Panc1 (cell line): ENCODE measurements around the gene FAM120B. TPM values are rescaled to one million over a fixed set of nuclear protein-coding genes. Genes with fewer than 3 reads are reported as not detected.

Experiments
- ATAC-seq: fragments of 200-7000 bp; cut with Tn5 transposase; 2 replicates; pipeline ENCODE4 v1.9.1; 2020; ENCODE audit warnings: mild to moderate bottlenecking, moderate library complexity
- BruUV-seq: library from RNA; stranded (reverse); fragments of 400-500 nt; replicated peaks from 2 replicates; lab custom pipeline; 2021; lab: Mats Ljungman, UMichigan
- CTCF ChIA-PET: fragments of 300-600 bp; sonication (Branson Sonifier 250); formaldehyde crosslinking; loops from one replicate; lab custom pipeline; 2022; ENCODE audit warnings: antibody characterized with exemption; lab: Charles Lee
- POLR2A ChIA-PET: fragments of 300-600 bp; sonication (Branson Sonifier 250); formaldehyde crosslinking; loops from one replicate; lab custom pipeline; 2022; ENCODE audit warnings: antibody characterized with exemption; lab: Charles Lee
- DNase-seq: peaks from one replicate; pipeline ENCODE4 v3.0.0-alpha.2; 2010; ENCODE audit warnings: low read depth, low spot score
- H3K27ac ChIP-seq: 2 replicates; pipeline ENCODE4 v1.5.1; 2011; ENCODE audit warnings: mild to moderate bottlenecking, low read length, inconsistent platforms
- H3K27me3 ChIP-seq: fragments of 200-500 bp; sonication (Bioruptor generic); 2 replicates; pipeline ENCODE4 v1.6.0; 2014; ENCODE audit warnings: low read length, inconsistent platforms; ENCODE audit not compliant: control insufficient read depth, insufficient read depth
- H3K36me3 ChIP-seq: fragments of 200-500 bp; sonication (Bioruptor generic); 2 replicates; pipeline ENCODE4 v1.5.1; 2014; ENCODE audit warnings: inconsistent platforms, mild to moderate bottlenecking, low read length, moderate library complexity; ENCODE audit not compliant: control insufficient read depth, insufficient read depth
- H3K4me1 ChIP-seq: 2 replicates; pipeline ENCODE4 v1.5.1; 2011; ENCODE audit warnings: inconsistent platforms, mild to moderate bottlenecking, low read length, moderate library complexity; ENCODE audit not compliant: control insufficient read depth, insufficient read depth
- H3K4me3 ChIP-seq, 2 experiments: 2 replicates each; pipeline ENCODE4 v1.5.1; 2011 to 2012; ENCODE audit warnings: low read depth in 2 of 2, low read length in 2 of 2, mild to moderate bottlenecking in 2 of 2, inconsistent platforms in 1 of 2, moderate library complexity in 1 of 2
- H3K9me3 ChIP-seq: fragments of 200-500 bp; sonication (Bioruptor generic); 2 replicates; pipeline ENCODE4 v1.5.1; 2014; ENCODE audit warnings: low read depth, mild to moderate bottlenecking, inconsistent platforms, low read length, moderate library complexity; ENCODE audit not compliant: control insufficient read depth, insufficient read depth
- CTCF ChIP-seq: fragments of 450-650 bp; IDR thresholded peaks from 2 replicates; pipeline ENCODE4 v1.5.1; 2017; ENCODE audit warnings: mild to moderate bottlenecking
- POLR2AphosphoS5 ChIP-seq: IDR thresholded peaks from 2 replicates; pipeline ENCODE4 v1.6.1; 2012; ENCODE audit warnings: mild to moderate bottlenecking, low read depth, low read length, moderate library complexity
- REST ChIP-seq, 2 experiments: IDR thresholded peaks; 2 replicates each; pipeline ENCODE4 v1.6.1; 2011 to 2012; ENCODE audit warnings: low read depth in 2 of 2, control low read depth in 1 of 2, low read length in 1 of 2, mild to moderate bottlenecking in 1 of 2, moderate library complexity in 1 of 2; ENCODE audit not compliant: insufficient read depth in 1 of 2
- SIN3A ChIP-seq: IDR thresholded peaks from 2 replicates; pipeline ENCODE4 v1.6.1; 2012; ENCODE audit warnings: low read depth, mild to moderate bottlenecking, low read length, moderate library complexity, borderline replicate concordance; ENCODE audit not compliant: insufficient read depth
- TCF7L2 ChIP-seq: IDR thresholded peaks from 2 replicates; pipeline ENCODE4 v1.6.1; 2011; ENCODE audit warnings: mild to moderate bottlenecking, low read depth, low read length, inconsistent platforms
- in situ Hi-C: cut with HindIII; loops from 2 replicates; pipeline ENCODE4 v1.10.0; 2016; ENCODE audit warnings: low sequenced_read_pairs, low pct_unique_long_range_greater_than_20kb
- intact Hi-C: fragments of 100-400 bp; cut with micrococcal nuclease; formaldehyde crosslinking; loops from one replicate; pipeline ENCODE4 v1.10.0; 2022; ENCODE audit not compliant: unreplicated experiment
- total RNA-seq: library from RNA; stranded (reverse); gene quantifications from one replicate; pipeline ENCODE4 v1.2.1, GENCODE V29; 2021; ENCODE audit not compliant: unreplicated experiment

Gene FAM120B
- total RNA-seq, 1 experiment from 2014 or later: 38.0 TPM

GRCh38 chr6:170289180-170289931, 17.2 kb upstream of the FAM120B start:
- ATAC-seq (no peak), DNase-seq (no peak)
- no TSS peak for BruUV-seq
- ChIA-PET CTCF (no interaction called here), POLR2A (no interaction called here)
- Histone ChIP-seq H3K4me1 (peaks cover 11% of the 10 kb centered on the region), H3K36me3 (no peaks in the 10 kb centered on the region), H3K27ac (no peak overlapping the region), H3K9me3 (no peaks in the 10 kb centered on the region), H3K4me3 (peak overlapping the region in 1 of 2 experiments; percentile 66; a peak in 3 of 4 replicates), H3K27me3 (peaks cover 28% of the 10 kb centered on the region)
- in situ Hi-C loops (no loop called here), intact Hi-C loops (no loop called here)
- no peak for TF ChIP-seq TCF7L2
- TF ChIP-seq CTCF: no peak
- no peak for TF ChIP-seq SIN3A
- TF ChIP-seq POLR2AphosphoS5: no peak

GRCh38 chr6:170289951-170290295, 16.6 kb upstream of the FAM120B start:
- ChIA-PET CTCF (interaction anchor here (1.4 kb wide), 1 partner anchor 500 kb away, joined by 3 read pairs; no protein-coding TSS in a partner anchor), POLR2A (no interaction called here)
- no peak for DNase-seq
- no peaks in the 10 kb centered on the region for H3K36me3 ChIP-seq
- peak overlapping the region; percentile 66 to 70 for H3K4me3 ChIP-seq
- in situ Hi-C loops: no loop called here
- TF ChIP-seq CTCF (no peak), POLR2AphosphoS5 (no peak), TCF7L2 (no peak), SIN3A (no peak)
- peaks cover 11% of the 10 kb centered on the region for H3K4me1 ChIP-seq
- intact Hi-C loops: loop anchor here (5.0 to 10.0 kb wide), 2 partner anchors 235 to 498 kb away; no protein-coding TSS in a partner anchor
- BruUV-seq: no TSS peak
- no peak for ATAC-seq
- no peaks in the 10 kb centered on the region for H3K9me3 ChIP-seq
- H3K27ac ChIP-seq: no peak overlapping the region
- peaks cover 34% of the 10 kb centered on the region for H3K27me3 ChIP-seq

- ChIA-PET CTCF (interaction anchor here (0.6 to 3.1 kb wide), 5 partner anchors 113 to 500 kb away, joined by 3 to 18 read pairs (median 4); no protein-coding TSS in a partner anchor), POLR2A (interaction anchor here (0.6 kb wide), 1 partner anchor 55 kb away, joined by 4 read pairs; no protein-coding TSS in a partner anchor)
- H3K27me3 ChIP-seq: peaks cover 37% of the 10 kb centered on the region
- H3K36me3 ChIP-seq: no peaks in the 10 kb centered on the region
- peak; percentile 66 for ATAC-seq
- BruUV-seq: no TSS peak
- no peak within 1 kb of the TSS for H3K27ac ChIP-seq
- TF ChIP-seq TCF7L2 (no peak), CTCF (no peak), POLR2AphosphoS5 (no peak), SIN3A (no peak), REST (IDR thresholded peaks at IDR 0.05; ENCODE audit: insufficient read depth in 1 of 2, low read depth in 2 of 2, low read length in 1 of 2) (no peak)
- H3K9me3 ChIP-seq: no peaks in the 10 kb centered on the region
- peaks cover 11% of the 10 kb centered on the region for H3K4me1 ChIP-seq
- peak within 1 kb of the TSS; percentile 66 to 70 for H3K4me3 ChIP-seq
- no peak for DNase-seq
- in situ Hi-C loops (no loop called here), intact Hi-C loops (loop anchor here (5.0 to 10.0 kb wide), 2 partner anchors 234 to 498 kb away; no protein-coding TSS in a partner anchor)
These were observed 16.0 kb upstream of the FAM120B start, which contains the start of gene DLL1 for GRCh38 chr6:170290296-170291128. Gene DLL1 (minus strand): TSS chr6:170291078. CDS start chr6:170290139, 939 bp downstream.
